WTC11 (cell line): ENCODE data around the gene CSNK2A1. TPM values are rescaled to one million over a fixed set of nuclear protein-coding genes. Genes with fewer than 3 reads are reported as not detected.

Experiments
- ATAC-seq: fragments of 200-7000 bp; cut with Tn5 transposase; 2 replicates; pipeline ENCODE4 v1.10.0; 2021; ENCODE audit warnings: mild to moderate bottlenecking, moderate library complexity
- CTCF ChIA-PET: fragments of 300-600 bp; sonication (Branson Sonifier 250); formaldehyde crosslinking; loops from one replicate; lab custom pipeline; 2021; ENCODE audit warnings: antibody characterized with exemption; lab: Charles Lee
- POLR2A ChIA-PET: fragments of 350-600 bp; sonication (Branson Sonifier 250); formaldehyde crosslinking; loops from one replicate; lab custom pipeline; 2021; ENCODE audit warnings: antibody characterized with exemption; lab: Charles Lee
- DNase-seq: peaks from one replicate; pipeline ENCODE4 v3.0.0; 2021; ENCODE audit warnings: low spot score
- H3K27ac Mint-ChIP-seq: 2 replicates; pipeline ENCODE4 v1.8.0; 2021; ENCODE audit warnings: mixed read lengths
- H3K27me3 Mint-ChIP-seq: 2 replicates; pipeline ENCODE4 v1.8.0; 2021; ENCODE audit warnings: low read depth, mild to moderate bottlenecking, moderate library complexity, mixed read lengths
- H3K36me3 Mint-ChIP-seq: 2 replicates; pipeline ENCODE4 v1.8.0; 2021; ENCODE audit warnings: mixed read lengths
- H3K4me1 Mint-ChIP-seq: 2 replicates; pipeline ENCODE4 v1.8.0; 2022; ENCODE audit warnings: mixed read lengths
- H3K4me3 Mint-ChIP-seq: 2 replicates; pipeline ENCODE4 v1.8.0; 2021; ENCODE audit warnings: mild to moderate bottlenecking, moderate library complexity, mixed read lengths
- H3K9me3 Mint-ChIP-seq: 2 replicates; pipeline ENCODE4 v1.8.0; 2021; ENCODE audit warnings: mixed read lengths
- ELF4 ChIP-seq: sonication (generic); formaldehyde crosslinking; IDR thresholded peaks from 2 replicates; pipeline ENCODE4 v1.8.1; 2022; ENCODE audit warnings: low read depth, mild to moderate bottlenecking, moderate library complexity, missing genetic modification reagents
- ESRRA ChIP-seq: sonication (generic); formaldehyde crosslinking; IDR thresholded peaks from 2 replicates; pipeline ENCODE4 v1.8.1; 2022; ENCODE audit warnings: mild to moderate bottlenecking, missing genetic modification reagents, borderline replicate concordance
- ETV6 ChIP-seq: sonication (generic); formaldehyde crosslinking; IDR thresholded peaks from 2 replicates; pipeline ENCODE4 v1.8.1; 2022; ENCODE audit warnings: mild to moderate bottlenecking, missing genetic modification reagents
- GABPB1 ChIP-seq: sonication (generic); formaldehyde crosslinking; IDR thresholded peaks from 2 replicates; pipeline ENCODE4 v1.8.1; 2023; ENCODE audit warnings: mild to moderate bottlenecking, missing genetic modification reagents
- GTF2I ChIP-seq: fragments of 250-450 bp; sonication (Bioruptor Pico); conservative IDR thresholded peaks from 2 replicates; pipeline ENCODE4 v1.4.0; 2021; ENCODE audit warnings: mild to moderate bottlenecking
- MXD4 ChIP-seq: fragments of 250-450 bp; sonication (Bioruptor Pico); IDR thresholded peaks from 2 replicates; pipeline ENCODE4 v1.8.0; 2021; ENCODE audit warnings: mild to moderate bottlenecking, moderate library complexity, borderline replicate concordance
- NFYB ChIP-seq: sonication (generic); formaldehyde crosslinking; conservative IDR thresholded peaks from 2 replicates; pipeline ENCODE4 v1.8.0; 2022; ENCODE audit warnings: low read depth, missing genetic modification reagents
- NR2C2 ChIP-seq: sonication (generic); formaldehyde crosslinking; IDR thresholded peaks from 2 replicates; pipeline ENCODE4 v1.8.0; 2022; ENCODE audit warnings: mild to moderate bottlenecking, missing genetic modification reagents
- SMAD4 ChIP-seq: sonication (generic); formaldehyde crosslinking; IDR thresholded peaks from 2 replicates; pipeline ENCODE4 v1.8.0; 2022; ENCODE audit warnings: mild to moderate bottlenecking, missing genetic modification reagents
- ZBTB21 ChIP-seq: sonication (generic); formaldehyde crosslinking; IDR thresholded peaks from 2 replicates; pipeline ENCODE4 v1.8.1; 2023; ENCODE audit warnings: mild to moderate bottlenecking, missing genetic modification reagents, borderline replicate concordance
- ZNF121 ChIP-seq: sonication (generic); formaldehyde crosslinking; IDR thresholded peaks from 2 replicates; pipeline ENCODE4 v1.8.0; 2023; ENCODE audit warnings: missing genetic modification reagents
- ZNF416 ChIP-seq: fragments of 250-450 bp; sonication (Bioruptor Pico); IDR thresholded peaks from 2 replicates; pipeline ENCODE4 v1.9.0; 2021; ENCODE audit warnings: mild to moderate bottlenecking, inconsistent platforms
- total RNA-seq: library from RNA; stranded (reverse); gene quantifications from 3 replicates; pipeline ENCODE4 v1.2.3, GENCODE V29; 2021
- TF ChIP-seq, protein P1 (sequence below): sonication (generic); formaldehyde crosslinking; conservative IDR thresholded peaks from 2 replicates; pipeline ENCODE4 v1.8.1; 2022; ENCODE audit warnings: mild to moderate bottlenecking, missing genetic modification reagents
- TF ChIP-seq, protein P2 (sequence below): fragments of 250-450 bp; sonication (Bioruptor Pico); conservative IDR thresholded peaks from 2 replicates; pipeline ENCODE4 v1.9.0; 2021; ENCODE audit warnings: mild to moderate bottlenecking
- TF ChIP-seq, protein P3 (sequence below): sonication (generic); formaldehyde crosslinking; IDR thresholded peaks from 2 replicates; pipeline ENCODE4 v1.8.1; 2023; ENCODE audit warnings: mild to moderate bottlenecking, missing genetic modification reagents, moderate library complexity
- TF ChIP-seq, protein P4 (sequence below): sonication (generic); formaldehyde crosslinking; IDR thresholded peaks from 2 replicates; pipeline ENCODE4 v1.8.1; 2022; ENCODE audit warnings: missing genetic modification reagents, borderline replicate concordance
- TF ChIP-seq, protein P5 (sequence below): fragments of 250-450 bp; sonication (Bioruptor Pico); IDR thresholded peaks from 2 replicates; pipeline ENCODE4 v1.9.0; 2021; ENCODE audit warnings: moderate library complexity, mild to moderate bottlenecking, inconsistent platforms, borderline replicate concordance
- TF ChIP-seq, protein P6 (sequence below): sonication (generic); formaldehyde crosslinking; IDR thresholded peaks from 2 replicates; pipeline ENCODE4 v1.8.1; 2022; ENCODE audit warnings: low read depth, missing genetic modification reagents, borderline replicate concordance
- TF ChIP-seq, protein P7 (sequence below): fragments of 250-450 bp; sonication (Bioruptor Pico); IDR thresholded peaks from 2 replicates; pipeline ENCODE4 v2.1.2; 2022; ENCODE audit warnings: mild to moderate bottlenecking, moderate library complexity
- TF ChIP-seq, protein P8 (sequence below): sonication (generic); formaldehyde crosslinking; IDR thresholded peaks from 2 replicates; pipeline ENCODE4 v1.8.1; 2023; ENCODE audit warnings: mild to moderate bottlenecking, missing genetic modification reagents, borderline replicate concordance

CSNK2A1 gene
- total RNA-seq, 1 experiment from 2014 or later, result 235 TPM

DNA sequence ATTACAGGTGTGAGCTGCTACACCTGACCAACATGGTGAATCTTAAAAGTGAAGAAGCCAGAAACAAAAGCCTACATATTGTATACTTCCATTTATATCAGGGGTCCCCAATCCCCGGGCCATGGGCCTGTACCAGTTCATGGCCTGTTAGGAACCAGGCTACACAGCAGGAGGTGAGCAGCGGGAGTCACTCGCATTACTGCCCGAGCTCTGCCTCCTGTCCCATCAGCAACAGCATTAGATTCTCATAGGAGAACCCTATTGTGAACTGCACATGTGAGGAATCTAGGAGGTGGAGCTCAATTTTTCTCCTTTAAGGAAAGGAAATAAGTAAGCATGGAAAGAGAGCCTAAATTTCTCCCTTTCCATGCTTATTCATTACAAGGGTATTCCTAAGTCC lies 21.7 kb downstream of the CSNK2A1 start:
- Mint-ChIP-seq H3K36me3 (peaks cover 50% of the 10 kb centered on the region), H3K4me1 (peaks cover 24% of the 10 kb centered on the region)
- CTCF ChIA-PET, result interaction anchor here (1.1 kb wide), 1 partner anchor 55 kb away, joined by 3 read pairs; no protein-coding TSS in a partner anchor

DNA sequence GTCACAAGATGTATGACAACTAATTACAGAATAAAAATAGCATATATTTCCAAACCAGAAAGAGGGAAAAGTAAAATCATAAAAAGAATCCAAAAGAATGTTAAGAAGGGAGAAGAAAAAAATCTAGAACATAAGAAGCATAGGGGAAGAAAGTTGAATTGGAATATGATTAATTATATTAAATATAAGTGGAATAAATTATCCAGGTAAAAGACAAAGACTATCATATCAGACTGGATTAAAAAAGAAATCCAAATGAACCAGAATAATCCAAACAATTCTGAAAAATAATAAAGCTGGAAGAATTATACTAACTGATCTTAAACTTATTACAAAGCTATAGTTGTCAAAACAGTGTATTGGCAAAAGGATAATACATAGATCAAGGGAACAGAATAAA lies 23.6 kb downstream of the CSNK2A1 start:
- Mint-ChIP-seq H3K4me1 (peaks cover 32% of the 10 kb centered on the region), H3K9me3 (peaks cover 19% of the 10 kb centered on the region), H3K27ac (no peak overlapping the region), H3K36me3 (peaks cover 46% of the 10 kb centered on the region), H3K4me3 (no peak overlapping the region), H3K27me3 (no peaks in the 10 kb centered on the region)
- ATAC-seq, result no peak
- POLR2A ChIA-PET, result no interaction called here
- DNase-seq, result no peak
- CTCF ChIA-PET, result no interaction called here
- no peak for TF ChIP-seq GABPB1 (CRISPR knock-in tag)
- TF ChIP-seq MXD4 (CRISPR knock-in tag), result no peak
- TF ChIP-seq, protein P1, sequence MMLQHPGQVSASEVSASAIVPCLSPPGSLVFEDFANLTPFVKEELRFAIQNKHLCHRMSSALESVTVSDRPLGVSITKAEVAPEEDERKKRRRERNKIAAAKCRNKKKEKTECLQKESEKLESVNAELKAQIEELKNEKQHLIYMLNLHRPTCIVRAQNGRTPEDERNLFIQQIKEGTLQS, result no peak
- TF ChIP-seq, protein P2, sequence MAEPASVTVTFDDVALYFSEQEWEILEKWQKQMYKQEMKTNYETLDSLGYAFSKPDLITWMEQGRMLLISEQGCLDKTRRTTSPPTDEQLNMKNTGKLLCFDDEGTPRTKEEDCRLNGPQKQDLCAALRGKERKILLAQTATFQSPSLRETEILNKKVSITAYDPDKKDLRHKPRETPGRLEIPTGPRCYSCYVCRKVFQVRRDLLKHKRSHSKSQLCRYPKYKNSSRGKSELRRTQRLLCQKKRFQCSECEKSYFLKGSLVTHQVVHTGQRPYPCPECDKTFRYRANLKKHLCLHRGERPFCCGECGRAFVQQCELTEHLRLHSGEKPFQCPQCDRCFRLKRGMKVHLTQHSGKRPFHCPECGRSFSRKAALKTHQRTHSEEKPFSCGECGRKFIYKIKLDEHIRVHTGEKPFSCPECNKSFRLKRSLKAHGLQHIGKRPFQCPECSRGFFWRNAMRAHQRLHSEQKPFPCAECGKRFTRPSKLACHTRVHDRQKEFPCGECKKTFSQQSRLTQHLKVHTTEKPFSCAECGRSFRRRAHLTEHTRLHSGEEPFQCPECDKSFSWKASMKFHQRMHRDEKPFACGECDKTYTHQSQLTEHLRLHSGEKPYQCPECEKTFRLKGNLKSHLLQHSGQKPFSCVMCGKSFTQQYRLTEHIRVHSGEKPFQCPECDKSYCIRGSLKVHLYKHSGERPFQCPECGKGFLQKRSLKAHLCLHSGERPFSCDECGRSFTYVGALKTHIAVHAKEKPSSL, result no peak
- TF ChIP-seq, protein P3, sequence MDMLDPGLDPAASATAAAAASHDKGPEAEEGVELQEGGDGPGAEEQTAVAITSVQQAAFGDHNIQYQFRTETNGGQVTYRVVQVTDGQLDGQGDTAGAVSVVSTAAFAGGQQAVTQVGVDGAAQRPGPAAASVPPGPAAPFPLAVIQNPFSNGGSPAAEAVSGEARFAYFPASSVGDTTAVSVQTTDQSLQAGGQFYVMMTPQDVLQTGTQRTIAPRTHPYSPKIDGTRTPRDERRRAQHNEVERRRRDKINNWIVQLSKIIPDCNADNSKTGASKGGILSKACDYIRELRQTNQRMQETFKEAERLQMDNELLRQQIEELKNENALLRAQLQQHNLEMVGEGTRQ (CRISPR knock-in tag), result no peak
- no peak for TF ChIP-seq NR2C2 (CRISPR knock-in tag)

More for the DNA sequence above, 21.7 kb downstream of the CSNK2A1 start:
- ATAC-seq (no peak), DNase-seq (no peak)
- no peak overlapping the region for H3K27ac Mint-ChIP-seq
- TF ChIP-seq, protein P4, sequence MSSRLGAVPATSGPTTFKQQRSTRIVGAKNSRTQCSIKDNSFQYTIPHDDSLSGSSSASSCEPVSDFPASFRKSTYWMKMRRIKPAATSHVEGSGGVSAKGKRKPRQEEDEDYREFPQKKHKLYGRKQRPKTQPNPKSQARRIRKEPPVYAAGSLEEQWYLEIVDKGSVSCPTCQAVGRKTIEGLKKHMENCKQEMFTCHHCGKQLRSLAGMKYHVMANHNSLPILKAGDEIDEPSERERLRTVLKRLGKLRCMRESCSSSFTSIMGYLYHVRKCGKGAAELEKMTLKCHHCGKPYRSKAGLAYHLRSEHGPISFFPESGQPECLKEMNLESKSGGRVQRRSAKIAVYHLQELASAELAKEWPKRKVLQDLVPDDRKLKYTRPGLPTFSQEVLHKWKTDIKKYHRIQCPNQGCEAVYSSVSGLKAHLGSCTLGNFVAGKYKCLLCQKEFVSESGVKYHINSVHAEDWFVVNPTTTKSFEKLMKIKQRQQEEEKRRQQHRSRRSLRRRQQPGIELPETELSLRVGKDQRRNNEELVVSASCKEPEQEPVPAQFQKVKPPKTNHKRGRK, result no peak
- TF ChIP-seq NFYB (CRISPR knock-in tag) (no peak), ESRRA (CRISPR knock-in tag) (no peak), SMAD4 (CRISPR knock-in tag) (no peak), ZBTB21 (CRISPR knock-in tag) (no peak), ELF4 (CRISPR knock-in tag) (no peak), ZNF416 (CRISPR knock-in tag) (no peak), ETV6 (CRISPR knock-in tag) (no peak), GTF2I (CRISPR knock-in tag) (no peak), GABPB1 (CRISPR knock-in tag) (no peak), ZNF121 (CRISPR knock-in tag) (no peak)
- TF ChIP-seq, protein P5, sequence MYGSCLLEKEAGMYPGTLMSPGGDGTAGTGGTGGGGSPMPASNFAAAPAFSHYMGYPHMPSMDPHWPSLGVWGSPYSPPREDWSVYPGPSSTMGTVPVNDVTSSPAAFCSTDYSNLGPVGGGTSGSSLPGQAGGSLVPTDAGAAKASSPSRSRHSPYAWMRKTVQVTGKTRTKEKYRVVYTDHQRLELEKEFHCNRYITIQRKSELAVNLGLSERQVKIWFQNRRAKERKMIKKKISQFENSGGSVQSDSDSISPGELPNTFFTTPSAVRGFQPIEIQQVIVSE (CRISPR knock-in tag), result no peak
- TF ChIP-seq, protein P6, sequence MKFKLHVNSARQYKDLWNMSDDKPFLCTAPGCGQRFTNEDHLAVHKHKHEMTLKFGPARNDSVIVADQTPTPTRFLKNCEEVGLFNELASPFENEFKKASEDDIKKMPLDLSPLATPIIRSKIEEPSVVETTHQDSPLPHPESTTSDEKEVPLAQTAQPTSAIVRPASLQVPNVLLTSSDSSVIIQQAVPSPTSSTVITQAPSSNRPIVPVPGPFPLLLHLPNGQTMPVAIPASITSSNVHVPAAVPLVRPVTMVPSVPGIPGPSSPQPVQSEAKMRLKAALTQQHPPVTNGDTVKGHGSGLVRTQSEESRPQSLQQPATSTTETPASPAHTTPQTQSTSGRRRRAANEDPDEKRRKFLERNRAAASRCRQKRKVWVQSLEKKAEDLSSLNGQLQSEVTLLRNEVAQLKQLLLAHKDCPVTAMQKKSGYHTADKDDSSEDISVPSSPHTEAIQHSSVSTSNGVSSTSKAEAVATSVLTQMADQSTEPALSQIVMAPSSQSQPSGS, result no peak
- TF ChIP-seq, protein P7, sequence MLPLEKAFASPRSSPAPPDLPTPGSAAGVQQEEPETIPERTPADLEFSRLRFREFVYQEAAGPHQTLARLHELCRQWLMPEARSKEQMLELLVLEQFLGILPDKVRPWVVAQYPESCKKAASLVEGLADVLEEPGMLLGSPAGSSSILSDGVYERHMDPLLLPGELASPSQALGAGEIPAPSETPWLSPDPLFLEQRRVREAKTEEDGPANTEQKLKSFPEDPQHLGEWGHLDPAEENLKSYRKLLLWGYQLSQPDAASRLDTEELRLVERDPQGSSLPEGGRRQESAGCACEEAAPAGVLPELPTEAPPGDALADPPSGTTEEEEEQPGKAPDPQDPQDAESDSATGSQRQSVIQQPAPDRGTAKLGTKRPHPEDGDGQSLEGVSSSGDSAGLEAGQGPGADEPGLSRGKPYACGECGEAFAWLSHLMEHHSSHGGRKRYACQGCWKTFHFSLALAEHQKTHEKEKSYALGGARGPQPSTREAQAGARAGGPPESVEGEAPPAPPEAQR, result no peak
- TF ChIP-seq, protein P8, sequence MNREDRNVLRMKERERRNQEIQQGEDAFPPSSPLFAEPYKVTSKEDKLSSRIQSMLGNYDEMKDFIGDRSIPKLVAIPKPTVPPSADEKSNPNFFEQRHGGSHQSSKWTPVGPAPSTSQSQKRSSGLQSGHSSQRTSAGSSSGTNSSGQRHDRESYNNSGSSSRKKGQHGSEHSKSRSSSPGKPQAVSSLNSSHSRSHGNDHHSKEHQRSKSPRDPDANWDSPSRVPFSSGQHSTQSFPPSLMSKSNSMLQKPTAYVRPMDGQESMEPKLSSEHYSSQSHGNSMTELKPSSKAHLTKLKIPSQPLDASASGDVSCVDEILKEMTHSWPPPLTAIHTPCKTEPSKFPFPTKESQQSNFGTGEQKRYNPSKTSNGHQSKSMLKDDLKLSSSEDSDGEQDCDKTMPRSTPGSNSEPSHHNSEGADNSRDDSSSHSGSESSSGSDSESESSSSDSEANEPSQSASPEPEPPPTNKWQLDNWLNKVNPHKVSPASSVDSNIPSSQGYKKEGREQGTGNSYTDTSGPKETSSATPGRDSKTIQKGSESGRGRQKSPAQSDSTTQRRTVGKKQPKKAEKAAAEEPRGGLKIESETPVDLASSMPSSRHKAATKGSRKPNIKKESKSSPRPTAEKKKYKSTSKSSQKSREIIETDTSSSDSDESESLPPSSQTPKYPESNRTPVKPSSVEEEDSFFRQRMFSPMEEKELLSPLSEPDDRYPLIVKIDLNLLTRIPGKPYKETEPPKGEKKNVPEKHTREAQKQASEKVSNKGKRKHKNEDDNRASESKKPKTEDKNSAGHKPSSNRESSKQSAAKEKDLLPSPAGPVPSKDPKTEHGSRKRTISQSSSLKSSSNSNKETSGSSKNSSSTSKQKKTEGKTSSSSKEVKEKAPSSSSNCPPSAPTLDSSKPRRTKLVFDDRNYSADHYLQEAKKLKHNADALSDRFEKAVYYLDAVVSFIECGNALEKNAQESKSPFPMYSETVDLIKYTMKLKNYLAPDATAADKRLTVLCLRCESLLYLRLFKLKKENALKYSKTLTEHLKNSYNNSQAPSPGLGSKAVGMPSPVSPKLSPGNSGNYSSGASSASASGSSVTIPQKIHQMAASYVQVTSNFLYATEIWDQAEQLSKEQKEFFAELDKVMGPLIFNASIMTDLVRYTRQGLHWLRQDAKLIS, result no peak
- peaks cover 19% of the 10 kb centered on the region for H3K9me3 Mint-ChIP-seq
- H3K27me3 Mint-ChIP-seq, result no peaks in the 10 kb centered on the region
- H3K4me3 Mint-ChIP-seq, result no peak overlapping the region
- POLR2A ChIA-PET, result interaction anchor here (0.6 kb wide), 1 partner anchor 13 kb away, joined by 3 read pairs; no protein-coding TSS in a partner anchor
